KOPT-K1 (cell line): Measurements from ENCODE around the gene DNAH11.
"Not testable (repeated sequence)": the region's sequence is repeated elsewhere in the genome, so short reads cannot be mapped to it uniquely, and the experiment has no call there.

Experiments
- H3K27ac ChIP-seq: fragments of 200-600 bp; sonication (generic); 2 replicates; pipeline ENCODE4 v1.5.1; 2016; ENCODE audit warnings: antibody characterized with exemption, mild to moderate bottlenecking, low read depth, low read length; ENCODE audit not compliant: poor library complexity, severe bottlenecking
- H3K36me3 ChIP-seq: fragments of 200-600 bp; sonication (generic); 2 replicates; pipeline ENCODE4 v1.5.1; 2017; ENCODE audit warnings: antibody characterized with exemption, mild to moderate bottlenecking, low read length, moderate library complexity; ENCODE audit not compliant: insufficient read depth
- H3K9me3 ChIP-seq: fragments of 200-600 bp; sonication (generic); 2 replicates; pipeline ENCODE4 v1.5.1; 2017; ENCODE audit warnings: antibody characterized with exemption, low read length, mild to moderate bottlenecking; ENCODE audit not compliant: insufficient read depth, poor library complexity, severe bottlenecking

Gene DNAH11

DNA sequence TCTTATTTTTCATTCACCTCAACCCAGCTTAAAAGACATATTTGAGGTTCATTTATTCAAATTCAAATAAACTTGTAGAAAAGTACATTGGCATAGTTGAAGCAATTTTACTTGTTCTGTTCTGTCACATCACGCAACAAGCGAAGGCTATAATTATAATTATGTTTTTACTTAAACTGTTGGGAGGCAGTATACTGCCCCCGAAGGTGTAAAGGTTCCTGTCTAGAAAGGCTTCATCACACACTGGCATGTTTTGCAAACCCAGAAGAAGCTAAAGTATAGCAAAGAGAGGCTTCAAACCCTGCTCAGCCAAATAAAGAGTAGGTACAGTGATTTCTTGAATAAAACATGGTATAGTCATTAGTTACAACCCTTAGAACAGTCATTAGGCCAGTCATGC, 340.2 kb downstream of the DNAH11 start:
- peaks cover 4% of the 10 kb centered on the region for H3K9me3 ChIP-seq
- peaks cover 30% of the 10 kb centered on the region for H3K36me3 ChIP-seq
- no peak overlapping the region for H3K27ac ChIP-seq

GRCh38 chr7:21883501-21883900, 340.7 kb downstream of the DNAH11 start:
- H3K27ac ChIP-seq, H3K9me3 ChIP-seq: not testable (repeated sequence)
- H3K36me3 ChIP-seq = peaks cover 30% of the 10 kb centered on the region

GRCh38 chr7:21884496-21884895, 341.7 kb downstream of the DNAH11 start:
- peaks cover 30% of the 10 kb centered on the region for H3K36me3 ChIP-seq
- H3K9me3 ChIP-seq = no peaks in the 10 kb centered on the region
- no peak overlapping the region for H3K27ac ChIP-seq

- no peaks in the 10 kb centered on the region for H3K9me3 ChIP-seq
- H3K27ac ChIP-seq = no peak overlapping the region
- peaks cover 33% of the 10 kb centered on the region for H3K36me3 ChIP-seq
Measured at GRCh38 chr7:21886396-21886795, 343.6 kb downstream of the DNAH11 start.

GRCh38 chr7:21887353-21887752, 344.5 kb downstream of the DNAH11 start:
- H3K9me3 ChIP-seq = no peaks in the 10 kb centered on the region
- no peak overlapping the region for H3K27ac ChIP-seq
- peaks cover 42% of the 10 kb centered on the region for H3K36me3 ChIP-seq

DNA sequence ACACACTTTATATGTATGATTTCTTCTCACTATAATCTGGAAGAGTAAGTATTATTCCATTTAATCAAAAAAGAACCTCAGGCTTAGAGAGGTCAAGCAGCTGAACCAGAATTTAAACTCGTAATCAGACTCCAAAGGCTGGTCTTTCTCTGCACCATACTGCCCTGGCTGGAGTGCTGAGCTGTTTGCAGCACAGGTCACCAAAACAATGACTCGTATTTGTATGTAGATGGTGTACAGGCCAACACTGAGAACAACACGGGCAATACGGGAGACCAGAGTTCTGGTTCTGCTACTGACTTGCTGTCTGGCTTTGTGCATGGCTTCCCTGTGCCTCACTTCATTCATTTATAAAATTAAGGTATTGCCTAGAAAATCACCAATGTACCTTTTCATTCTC, 344.9 kb downstream of the DNAH11 start:
- H3K9me3 ChIP-seq = no peaks in the 10 kb centered on the region

DNA sequence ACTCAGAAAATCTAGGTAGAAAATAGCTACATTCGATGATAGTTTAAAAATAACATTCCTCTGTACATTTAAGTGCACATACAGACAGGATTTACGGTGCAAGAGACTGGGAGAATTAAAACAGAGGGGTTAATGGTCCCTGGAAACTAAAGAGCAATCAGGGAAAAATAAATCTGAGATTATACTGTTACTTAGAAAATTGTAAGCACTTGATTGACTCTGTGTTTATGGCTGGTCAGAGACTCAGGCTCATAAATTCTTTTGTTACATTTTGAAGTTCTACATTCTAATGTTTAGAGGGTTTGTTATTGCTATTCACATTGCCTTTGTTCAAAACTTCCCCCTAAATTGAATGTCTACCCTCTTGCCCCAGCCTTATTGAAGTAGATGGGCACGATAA, 348.5 kb downstream of the DNAH11 start:
- Histone ChIP-seq H3K9me3 (no peaks in the 10 kb centered on the region), H3K27ac (no peak overlapping the region)

More for the DNA sequence above, 344.9 kb downstream of the DNAH11 start:
- Histone ChIP-seq H3K36me3 (peaks cover 46% of the 10 kb centered on the region), H3K27ac (no peak overlapping the region)

DNA sequence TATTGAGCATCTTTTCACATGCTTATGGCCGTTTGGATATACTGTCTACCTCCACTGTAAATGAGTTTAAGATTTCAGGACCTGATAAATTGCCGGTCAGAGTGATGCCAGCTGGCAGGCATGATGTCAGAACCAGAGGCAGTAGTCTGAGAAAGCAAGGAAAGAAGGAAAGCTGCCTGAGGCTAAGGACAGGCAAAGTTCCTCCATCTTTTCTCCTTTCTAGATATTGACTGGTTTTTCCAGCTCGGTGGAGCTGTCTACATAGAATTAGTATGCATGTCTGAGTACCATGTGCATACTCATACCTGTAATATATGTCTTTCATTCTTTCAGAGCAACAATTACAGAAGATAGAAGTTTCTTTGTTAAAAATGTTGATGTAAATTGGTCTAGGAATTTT, 350.6 kb downstream of the DNAH11 start:
- no peak overlapping the region for H3K27ac ChIP-seq
- no peaks in the 10 kb centered on the region for H3K9me3 ChIP-seq
- H3K36me3 ChIP-seq = peaks cover 72% of the 10 kb centered on the region

More for the DNA sequence above, 348.5 kb downstream of the DNAH11 start:
- peaks cover 68% of the 10 kb centered on the region for H3K36me3 ChIP-seq

- Histone ChIP-seq H3K36me3 (peaks cover 89% of the 10 kb centered on the region), H3K27ac (peak overlapping the region; percentile 75), H3K9me3 (no peaks in the 10 kb centered on the region)
Measured at GRCh38 chr7:21898265-21898930, 355.6 kb downstream of the DNAH11 start.

GRCh38 chr7:21902240-21902639, 359.4 kb downstream of the DNAH11 start:
- no peak overlapping the region for H3K27ac ChIP-seq
- H3K36me3 ChIP-seq = peaks cover 93% of the 10 kb centered on the region

GRCh38 chr7:21903020-21903786, 360.4 kb downstream of the DNAH11 start:
- Histone ChIP-seq H3K36me3 (peaks cover 97% of the 10 kb centered on the region), H3K27ac (no peak overlapping the region), H3K9me3 (no peaks in the 10 kb centered on the region)

More at GRCh38 chr7:21902240-21902639, 359.4 kb downstream of the DNAH11 start:
- no peaks in the 10 kb centered on the region for H3K9me3 ChIP-seq

DNA sequence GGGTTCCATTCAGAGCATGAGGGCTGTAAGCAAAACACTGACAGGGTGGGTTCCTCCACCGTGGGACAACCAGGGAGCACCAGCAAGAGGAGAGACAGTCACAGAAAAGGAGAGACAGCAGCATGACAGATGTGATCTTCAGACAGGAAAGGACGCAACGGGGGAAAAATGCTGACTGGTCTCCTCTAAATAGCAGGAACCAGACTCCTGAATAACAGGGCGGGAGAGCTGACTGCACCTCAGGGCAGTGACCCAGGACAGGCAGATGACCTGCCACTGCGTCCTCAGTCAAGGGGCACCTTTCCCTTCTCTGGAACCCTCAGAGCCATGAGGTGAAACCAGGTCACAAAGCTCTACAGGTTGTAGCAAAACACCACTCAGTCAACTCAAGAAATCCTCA, 365.9 kb downstream of the DNAH11 start:
- Histone ChIP-seq H3K9me3 (no peaks in the 10 kb centered on the region), H3K27ac (no peak overlapping the region), H3K36me3 (peaks cover 100% of the 10 kb centered on the region)

DNA sequence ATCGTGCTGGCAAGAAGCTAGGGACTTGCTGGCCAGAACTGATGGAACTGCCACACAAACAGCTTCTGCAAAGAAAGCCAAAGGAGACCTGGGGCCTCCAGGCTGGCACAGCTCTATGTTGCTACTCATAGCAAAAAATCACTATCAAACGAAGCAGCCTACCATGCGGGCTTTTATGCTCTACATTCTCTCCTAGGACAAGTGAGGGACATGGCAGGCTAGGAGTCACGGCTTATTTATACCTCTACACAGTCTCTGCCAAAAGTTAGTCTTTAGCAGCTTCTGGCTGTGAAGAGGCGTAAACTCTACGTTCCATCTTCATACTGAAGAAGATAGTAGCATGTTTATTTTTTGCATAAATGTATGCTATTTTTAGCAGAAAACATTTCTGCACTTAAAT, 367.4 kb downstream of the DNAH11 start:
- H3K9me3 ChIP-seq = no peaks in the 10 kb centered on the region
- peaks cover 100% of the 10 kb centered on the region for H3K36me3 ChIP-seq
- no peak overlapping the region for H3K27ac ChIP-seq

- Histone ChIP-seq H3K27ac (no peak overlapping the region), H3K36me3 (peaks cover 100% of the 10 kb centered on the region), H3K9me3 (no peaks in the 10 kb centered on the region)
Measured at GRCh38 chr7:21911341-21911875, 368.6 kb downstream of the DNAH11 start.

GRCh38 chr7:21912305-21912704, 369.5 kb downstream of the DNAH11 start:
- peaks cover 98% of the 10 kb centered on the region for H3K36me3 ChIP-seq
- no peak overlapping the region for H3K27ac ChIP-seq
- no peaks in the 10 kb centered on the region for H3K9me3 ChIP-seq
